ENCODE results near the gene PCBD2.
"Not testable (repeated sequence)": the region's sequence is repeated elsewhere in the genome, so short reads cannot be mapped to it uniquely, and the experiment has no call there.

Gene PCBD2

GRCh38 chr5:134906811-134907210 lies 1.9 kb downstream of the PCBD2 start:
- DNase-seq (ENCODE audit: low spot score) = no peak

- DNase-seq (ENCODE audit: low spot score) = not testable (repeated sequence)
These were observed 5.8 kb downstream of the PCBD2 start for GRCh38 chr5:134910752-134911151.

GRCh38 chr5:134911285-134912206 lies 6.6 kb downstream of the PCBD2 start:
- no peak for DNase-seq (ENCODE audit: low spot score)

- DNase-seq (ENCODE audit: low spot score) = no peak
These were observed 8.3 kb downstream of the PCBD2 start for GRCh38 chr5:134913254-134913653.

GRCh38 chr5:134913795-134914194 lies 8.9 kb downstream of the PCBD2 start:
- no peak for DNase-seq (ENCODE audit: low spot score)

GRCh38 chr5:134917070-134917815 lies 12.3 kb downstream of the PCBD2 start:
- DNase-seq (ENCODE audit: low spot score) = no peak

- DNase-seq (ENCODE audit: low spot score) = no peak
These were observed 13.9 kb downstream of the PCBD2 start for GRCh38 chr5:134918861-134919260.

- DNase-seq (ENCODE audit: low spot score) = no peak
These were observed 16.1 kb downstream of the PCBD2 start for GRCh38 chr5:134920848-134921575.

GRCh38 chr5:134932508-134932907 lies 27.6 kb downstream of the PCBD2 start:
- no peak for DNase-seq (ENCODE audit: low spot score)

- DNase-seq (ENCODE audit: low spot score) = no peak
These were observed 29.3 kb downstream of the PCBD2 start for GRCh38 chr5:134934202-134934601.

GRCh38 chr5:134935711-134936602 lies 31.0 kb downstream of the PCBD2 start:
- DNase-seq (ENCODE audit: low spot score) = no peak

- no peak for DNase-seq (ENCODE audit: low spot score)
These were observed 32.6 kb downstream of the PCBD2 start for GRCh38 chr5:134937526-134937925.

GRCh38 chr5:134938030-134938429 lies 33.1 kb downstream of the PCBD2 start:
- no peak for DNase-seq (ENCODE audit: low spot score)

- DNase-seq (ENCODE audit: low spot score) = no peak
These were observed 34.6 kb downstream of the PCBD2 start for GRCh38 chr5:134939500-134939899.

GRCh38 chr5:134943547-134943946 lies 38.6 kb downstream of the PCBD2 start:
- DNase-seq (ENCODE audit: low spot score) = no peak

GRCh38 chr5:134944630-134945029 lies 39.7 kb downstream of the PCBD2 start:
- no peak for DNase-seq (ENCODE audit: low spot score)

GRCh38 chr5:134945041-134945440 lies 40.1 kb downstream of the PCBD2 start:
- no peak for DNase-seq (ENCODE audit: low spot score)

GRCh38 chr5:134948911-134949310 lies 44.0 kb downstream of the PCBD2 start:
- DNase-seq (ENCODE audit: low spot score) = no peak

- no peak for DNase-seq (ENCODE audit: low spot score)
These were observed 44.4 kb downstream of the PCBD2 start for GRCh38 chr5:134949316-134949715.

- no peak for DNase-seq (ENCODE audit: low spot score)
These were observed 53.1 kb downstream of the PCBD2 start for GRCh38 chr5:134957920-134958608.

- DNase-seq (ENCODE audit: low spot score) = no peak
These were observed 53.8 kb downstream of the PCBD2 start for GRCh38 chr5:134958755-134959154.
